Bladder microvascular endothelial cell (primary cell): Measurements from ENCODE around the gene ZNF552. TPM values are rescaled to one million over a fixed set of nuclear protein-coding genes. Genes with fewer than 3 reads are reported as not detected.

Experiments
- total RNA-seq: library from RNA; depleted of rRNA; stranded (reverse); fragments of >200 nt; gene quantifications from 2 replicates; pipeline ENCODE4 v1.2.3, GENCODE V29; 2014

Gene ZNF552
- 3.9 and 7.9 TPM in 2 replicates for total RNA-seq

DNA sequence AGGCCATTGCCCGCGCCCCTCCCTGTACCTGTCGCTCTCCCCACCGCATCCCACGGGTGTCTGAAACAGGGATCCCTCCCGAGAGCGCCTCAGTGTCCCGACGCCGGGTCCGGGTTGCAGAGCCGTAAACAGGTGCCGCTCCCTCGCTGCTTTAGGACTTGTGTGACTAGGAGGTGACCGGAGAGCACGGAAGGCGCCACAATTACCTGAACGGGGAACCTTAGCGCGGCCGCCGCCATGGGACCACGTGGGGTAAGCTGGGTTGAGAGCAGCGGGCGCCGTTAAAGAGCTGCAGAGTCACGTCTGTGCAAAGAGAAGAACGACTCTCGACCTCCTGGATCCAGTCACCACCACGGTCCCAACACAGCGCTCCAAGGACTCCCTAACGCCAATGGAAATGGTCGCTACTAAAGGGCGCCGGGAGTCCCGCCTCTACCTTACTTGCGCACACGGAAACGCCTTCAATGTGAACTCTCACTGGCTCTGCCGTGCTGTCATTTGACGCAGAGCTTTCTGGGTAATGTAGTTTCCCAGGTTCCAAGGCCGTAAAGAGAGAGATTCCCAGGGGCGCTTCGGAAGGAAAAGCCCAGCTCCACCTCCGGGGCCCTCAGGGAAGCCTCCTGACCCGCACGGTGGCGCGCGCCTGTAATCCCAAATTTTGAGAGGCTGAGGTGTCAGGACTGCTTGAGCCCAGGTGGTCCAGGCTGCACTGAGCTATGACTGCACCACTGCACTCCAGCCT is at the start of gene ZNF552:
TSS of gene ZNF552 (minus strand) at position 409 of the 742 bp plus-strand sequence. CDS start at position 239, 170 bp downstream.

GRCh38 chr19:57849666-57850473 is 35.2 kb upstream of the ZNF552 start, which contains the start of gene ZNF587:
ZNF587 (plus strand) TSS chr19:57849859; CDS start chr19:57850039, 180 bp downstream.

DNA sequence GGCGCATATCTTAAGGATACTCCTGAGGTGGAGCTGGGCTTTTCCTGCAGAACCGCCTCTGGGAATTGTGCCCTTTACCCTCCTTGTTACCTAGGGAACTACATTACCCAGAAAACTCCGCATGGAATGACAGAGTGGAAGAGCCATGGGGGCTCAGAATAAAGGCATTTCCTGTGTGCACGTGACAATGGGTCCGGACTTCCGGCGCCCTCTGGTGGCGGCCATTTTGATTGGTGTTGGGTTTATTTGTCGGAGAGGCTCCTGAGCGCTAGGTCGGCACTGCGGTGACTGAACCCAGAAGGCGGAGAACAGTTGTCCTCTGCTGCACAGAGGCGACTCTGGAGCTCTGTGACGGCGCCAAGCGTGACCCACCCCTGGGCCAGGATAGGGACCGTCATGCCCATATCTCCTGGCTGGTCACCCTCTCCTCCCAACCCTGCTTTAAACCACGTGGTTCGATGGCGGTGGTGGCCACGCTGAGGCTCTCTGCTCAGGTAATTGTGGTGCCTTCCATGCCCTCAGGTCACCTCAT is 15.4 kb upstream of the ZNF552 start, which contains the start of gene ZNF587B:
TSS of gene ZNF587B (plus strand) at position 229 of the 532 bp plus-strand sequence. CDS start at position 459, 230 bp downstream.

DNA sequence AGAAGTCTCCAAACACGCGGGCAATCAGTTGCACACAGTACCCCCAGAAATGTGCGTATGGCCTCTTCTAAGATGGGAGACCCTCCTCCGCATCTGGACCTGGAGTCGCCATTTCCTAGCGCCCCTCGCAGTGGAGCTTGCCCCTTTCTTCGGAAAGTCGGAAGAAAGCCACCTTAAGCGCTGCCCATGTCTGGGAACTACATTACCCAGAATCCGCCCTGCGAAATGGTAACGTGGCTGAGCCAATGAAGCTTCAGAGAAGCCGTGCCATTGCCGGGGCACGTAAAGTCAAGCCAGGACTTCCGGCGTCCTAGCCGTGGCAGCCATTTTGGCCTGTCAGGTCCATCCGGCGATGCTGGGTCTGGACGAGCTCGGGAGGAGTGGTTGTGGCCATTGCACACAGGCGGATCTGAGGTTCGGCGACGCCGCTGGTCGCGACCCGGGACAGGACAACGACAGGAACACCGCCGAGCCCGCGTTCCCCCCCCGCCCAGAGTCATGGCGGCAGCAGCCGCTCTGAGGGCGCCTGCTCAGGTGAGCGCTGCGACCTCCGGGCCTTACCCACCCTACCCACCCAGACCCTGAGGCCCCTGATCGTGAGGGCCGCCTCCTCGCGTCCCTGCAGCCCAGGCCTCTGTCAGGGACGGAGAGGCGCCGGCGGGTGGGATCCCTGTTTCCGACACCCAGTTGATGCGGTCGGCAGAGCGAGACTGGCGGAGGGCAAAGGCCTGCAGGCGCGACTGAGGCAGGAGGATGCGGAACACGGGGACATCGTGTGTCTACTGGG is 45.2 kb downstream of the ZNF552 start, which contains the start of gene ZNF586:
TSS of gene ZNF586 (plus strand) at position 332 of the 787 bp plus-strand sequence. CDS start at position 499, 167 bp downstream.

Other genes with a start within 250 kb of the ZNF552 start
- 3.9 and 4.3 TPM in 2 replicates for gene ZNF416, start 236.0 kb downstream of the ZNF552 start, total RNA-seq
- gene ZIK1, start 230.8 kb downstream of the ZNF552 start, total RNA-seq: 3.4 TPM in 2 replicates
- gene ZNF530, start 215.0 kb downstream of the ZNF552 start, total RNA-seq: 2.4 and 2.5 TPM in 2 replicates
- gene ZNF134, start 200.7 kb downstream of the ZNF552 start, total RNA-seq: 11.3 and 16.2 TPM in 2 replicates
- gene ZNF211, start 181.7 kb downstream of the ZNF552 start, total RNA-seq: 8.3 and 11.6 TPM in 2 replicates
- not detected in 2 replicates for gene ZSCAN4, start 146.0 kb downstream of the ZNF552 start, total RNA-seq
- 6.0 and 7.9 TPM in 2 replicates for gene ZNF551, start 132.9 kb downstream of the ZNF552 start, total RNA-seq
- 1.3 and 1.4 TPM in 2 replicates for gene ZNF154, start 105.7 kb downstream of the ZNF552 start, total RNA-seq
- gene ZNF671, start 87.3 kb downstream of the ZNF552 start, total RNA-seq: 5.7 and 6.7 TPM in 2 replicates
- gene ZNF776, start 68.1 kb downstream of the ZNF552 start, total RNA-seq: 8.7 and 14.7 TPM in 2 replicates
- 9.6 and 20.1 TPM in 2 replicates for gene ZNF586, start 45.2 kb downstream of the ZNF552 start, total RNA-seq
- gene ZNF587B, start 15.4 kb upstream of the ZNF552 start, total RNA-seq: 8.6 and 20.8 TPM in 2 replicates
- gene ZNF587, start 34.9 kb upstream of the ZNF552 start, total RNA-seq: 12.5 and 32.9 TPM in 2 replicates
- gene ZNF814, start 74.1 kb upstream of the ZNF552 start, total RNA-seq: 2.6 and 4.7 TPM in 2 replicates
- gene ZNF417, start 101.7 kb upstream of the ZNF552 start, total RNA-seq: 7.1 and 22.4 TPM in 2 replicates
- gene ZNF418, start 120.5 kb upstream of the ZNF552 start, total RNA-seq: 1.9 and 6.7 TPM in 2 replicates
- 4.0 and 5.5 TPM in 2 replicates for gene ZNF256, start 132.8 kb upstream of the ZNF552 start, total RNA-seq
- gene C19orf18, start 159.6 kb upstream of the ZNF552 start, total RNA-seq: 0.16 and 0.25 TPM in 2 replicates
- 5.7 and 11.6 TPM in 2 replicates for gene ZNF606, start 187.9 kb upstream of the ZNF552 start, total RNA-seq
- 0.16 and 0.25 TPM in 2 replicates for gene ZSCAN1, start 219.1 kb upstream of the ZNF552 start, total RNA-seq
- 0.97 and 2.6 TPM in 2 replicates for gene ZNF135, start 244.4 kb upstream of the ZNF552 start, total RNA-seq